GM18858 (cell line): Measurements from ENCODE around the gene PRDM16.

Experiments used
- ATAC-seq: cut with Tn5 transposase; IDR thresholded peaks from one replicate; pipeline ENCODE4 v1.9.1; 2021; ENCODE audit not compliant: unreplicated experiment

The PRDM16 gene

GRCh38 chr1:3101124-3101939 lies 32.3 kb downstream of the PRDM16 start:
- no peak for ATAC-seq

- ATAC-seq = no peak
These were observed 33.6 kb downstream of the PRDM16 start for GRCh38 chr1:3102641-3103040.

GRCh38 chr1:3103967-3104677 lies 35.1 kb downstream of the PRDM16 start:
- no peak for ATAC-seq

GRCh38 chr1:3105167-3105863 lies 36.3 kb downstream of the PRDM16 start:
- ATAC-seq = no peak

GRCh38 chr1:3106216-3106615 lies 37.2 kb downstream of the PRDM16 start:
- no peak for ATAC-seq

- ATAC-seq = no peak
These were observed 38.2 kb downstream of the PRDM16 start for GRCh38 chr1:3107201-3107600.

- ATAC-seq = no peak
These were observed 40.4 kb downstream of the PRDM16 start for GRCh38 chr1:3109355-3109754.

GRCh38 chr1:3111348-3112021 lies 42.5 kb downstream of the PRDM16 start:
- ATAC-seq = no peak

GRCh38 chr1:3112526-3112925 lies 43.5 kb downstream of the PRDM16 start:
- ATAC-seq = no peak

GRCh38 chr1:3113047-3113740 lies 44.2 kb downstream of the PRDM16 start:
- no peak for ATAC-seq

- no peak for ATAC-seq
These were observed 44.7 kb downstream of the PRDM16 start for GRCh38 chr1:3113741-3114056.

GRCh38 chr1:3114131-3114744 lies 45.2 kb downstream of the PRDM16 start:
- no peak for ATAC-seq

- ATAC-seq = no peak
These were observed 45.8 kb downstream of the PRDM16 start for GRCh38 chr1:3114846-3115245.

- no peak for ATAC-seq
These were observed 46.5 kb downstream of the PRDM16 start for GRCh38 chr1:3115275-3116149.

GRCh38 chr1:3116150-3116510 lies 47.1 kb downstream of the PRDM16 start:
- no peak for ATAC-seq

- no peak for ATAC-seq
These were observed 47.6 kb downstream of the PRDM16 start for GRCh38 chr1:3116560-3116959.

GRCh38 chr1:3117879-3118278 lies 48.9 kb downstream of the PRDM16 start:
- no peak for ATAC-seq

- no peak for ATAC-seq
These were observed 50.1 kb downstream of the PRDM16 start for GRCh38 chr1:3119061-3119460.

GRCh38 chr1:3119725-3120124 lies 50.7 kb downstream of the PRDM16 start:
- ATAC-seq = no peak

GRCh38 chr1:3120140-3120539 lies 51.1 kb downstream of the PRDM16 start:
- ATAC-seq = no peak
